NT2/D1 (cell line): ENCODE results near the gene WWC1.

Experiments
- YY1 ChIP-seq: IDR thresholded peaks from 2 replicates; pipeline ENCODE4 v1.6.1; 2011; ENCODE audit not compliant: insufficient read length, insufficient read depth
- ZNF274 ChIP-seq: IDR thresholded peaks from 2 replicates; pipeline ENCODE4 v1.6.1; 2011; ENCODE audit warnings: mild to moderate bottlenecking, low read depth, low read length

DNA sequence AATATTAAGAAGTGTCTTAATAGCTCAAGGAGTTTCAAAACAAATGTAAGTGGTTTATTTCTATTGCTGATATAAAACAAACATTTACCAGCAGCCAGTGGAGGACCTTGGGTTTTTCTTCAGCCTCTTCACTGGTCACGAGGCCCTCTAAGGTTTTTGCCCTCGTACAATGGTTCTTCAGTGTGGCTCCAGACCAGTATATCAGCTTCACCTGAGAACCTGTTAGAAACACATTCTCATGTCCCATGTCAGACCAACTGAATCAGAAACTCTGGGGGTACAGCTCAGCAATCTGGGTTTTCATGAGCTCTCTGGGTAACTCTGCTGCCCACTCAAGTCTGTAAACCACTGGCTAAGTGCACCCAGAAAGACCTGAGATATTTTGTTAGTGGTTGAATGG lies 12.9 kb downstream of the WWC1 start:
- no peak for TF ChIP-seq YY1
- TF ChIP-seq ZNF274, result no peak
